Upper lobe of left lung (tissue), 6 donors: ENCODE measurements around the gene KSR2. TPM values are rescaled to one million over a fixed set of nuclear protein-coding genes. Genes with fewer than 3 reads are reported as not detected.
"Not testable (repeated sequence)": the region's sequence is repeated elsewhere in the genome, so short reads cannot be mapped to it uniquely, and the experiment has no call there.

Experiments used
- ATAC-seq, 2 donors: fragments of 200-7000 bp; cut with Tn5 transposase; one replicate each; pipeline ENCODE4 v1.9.1; 2022; ENCODE audit warnings: mild to moderate bottlenecking in 2 of 2, moderate library complexity in 2 of 2; ENCODE audit not compliant: low FRiP score in 2 of 2
- DNase-seq, 2 donors: peaks; one replicate each; pipeline ENCODE4 v3.0.0-alpha.2; 2019 to 2020
- H3K27ac ChIP-seq, 4 donors: fragments of 200-600 bp; sonication (generic); one replicate each; pipeline ENCODE4 v1.5.1; 2016 to 2019
- H3K27me3 ChIP-seq, 4 donors: fragments of 200-600 bp; sonication (generic); one replicate each; pipeline ENCODE4 v1.5.1; 2017 to 2019
- H3K36me3 ChIP-seq, 4 donors: fragments of 200-600 bp; sonication (generic); one replicate each; pipeline ENCODE4 v1.5.1; 2016 to 2019
- H3K4me1 ChIP-seq, 4 donors: fragments of 200-600 bp; sonication (generic); one replicate each; pipeline ENCODE4 v1.5.1; 2018 to 2019
- H3K4me3 ChIP-seq, 4 donors: fragments of 200-600 bp; sonication (generic); one replicate each; pipeline ENCODE4 v1.5.1; 2017 to 2019; ENCODE audit warnings: mild to moderate bottlenecking in 2 of 4, moderate library complexity in 1 of 4
- H3K9me3 ChIP-seq, 4 donors: fragments of 200-600 bp; sonication (generic); one replicate each; pipeline ENCODE4 v1.5.1; 2018 to 2019
- EP300 ChIP-seq, 4 donors: sonication (generic); formaldehyde crosslinking; IDR thresholded peaks; one replicate each; pipeline ENCODE4 v1.5.1; 2017; ENCODE audit warnings: antibody characterized with exemption in 4 of 4, control low read depth in 2 of 4
- POLR2A ChIP-seq, 4 donors: fragments of 450-650 bp; IDR thresholded peaks; one replicate each; pipeline ENCODE4 v1.5.1; 2016 to 2017; ENCODE audit warnings: antibody characterized with exemption in 4 of 4, mild to moderate bottlenecking in 2 of 4
- POLR2AphosphoS5 ChIP-seq, 2 donors: sonication (generic); formaldehyde crosslinking; IDR thresholded peaks; one replicate each; pipeline ENCODE4 v1.5.1; 2017; ENCODE audit warnings: antibody characterized with exemption in 2 of 2
- WGBS, 2 donors: methylation state at CpG; one replicate each; pipeline ENCODE4 v1.1.5; 2017 to 2018; 5-methylcytosine and 5-hydroxymethylcytosine counted together
- total RNA-seq, 6 donors: library from RNA; depleted of rRNA in 4 of 6; stranded (reverse); fragments of >200 nt in 4 of 6; gene quantifications; one replicate each; pipeline versions ENCODE4 v1.1.0 to v1.2.1, GENCODE V29; 2016 to 2021
- TF ChIP-seq, protein P1 (sequence below), 6 experiments: fragments of 450-650 bp in 4 of 6; fragments of 200-600 bp in 2 of 6; sonication (generic) in 2 of 6; IDR thresholded peaks; one replicate each; pipeline ENCODE4 v1.5.1; 2016 to 2019; ENCODE audit warnings: antibody characterized with exemption in 6 of 6
- donor health status: DM: no; HTN: no; CAD: no; lungs with moderate emphysema.
- donor health status: DM: no; HTN: yes; CAD: no; lungs with severe emphysema.

The KSR2 gene
- total RNA-seq, 6 donors from 2014 or later: 0.30 to 3.2 (median 0.85) TPM

DNA sequence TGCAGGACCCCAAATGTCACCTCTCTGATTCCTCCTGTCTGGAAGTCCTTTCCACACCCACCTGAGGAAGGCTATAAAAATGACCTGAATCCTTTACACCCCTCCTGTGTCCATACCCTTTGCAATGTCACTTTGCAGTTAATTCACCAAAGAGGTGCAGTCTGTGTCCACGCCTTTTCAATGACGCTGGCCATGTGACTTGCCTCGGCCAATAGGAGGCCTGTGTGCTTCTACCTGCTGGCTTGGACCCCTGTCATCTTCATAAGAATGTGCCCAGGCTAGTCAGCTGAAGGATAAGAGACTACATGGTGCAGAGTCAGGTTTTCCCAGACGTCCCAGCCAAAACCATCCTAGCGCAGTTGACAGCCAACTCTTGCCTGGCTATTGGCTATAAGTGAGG lies 101.4 kb downstream of the KSR2 start:
- Histone ChIP-seq H3K4me3 (no peak overlapping the region), H3K36me3 (no peaks in the 10 kb centered on the region), H3K27ac (no peak overlapping the region), H3K4me1 (no peaks in the 10 kb centered on the region), H3K9me3 (no peaks in the 10 kb centered on the region), H3K27me3 (no peaks in the 10 kb centered on the region)
- ATAC-seq (no peak), DNase-seq (no peak)
- TF ChIP-seq, protein P1, sequence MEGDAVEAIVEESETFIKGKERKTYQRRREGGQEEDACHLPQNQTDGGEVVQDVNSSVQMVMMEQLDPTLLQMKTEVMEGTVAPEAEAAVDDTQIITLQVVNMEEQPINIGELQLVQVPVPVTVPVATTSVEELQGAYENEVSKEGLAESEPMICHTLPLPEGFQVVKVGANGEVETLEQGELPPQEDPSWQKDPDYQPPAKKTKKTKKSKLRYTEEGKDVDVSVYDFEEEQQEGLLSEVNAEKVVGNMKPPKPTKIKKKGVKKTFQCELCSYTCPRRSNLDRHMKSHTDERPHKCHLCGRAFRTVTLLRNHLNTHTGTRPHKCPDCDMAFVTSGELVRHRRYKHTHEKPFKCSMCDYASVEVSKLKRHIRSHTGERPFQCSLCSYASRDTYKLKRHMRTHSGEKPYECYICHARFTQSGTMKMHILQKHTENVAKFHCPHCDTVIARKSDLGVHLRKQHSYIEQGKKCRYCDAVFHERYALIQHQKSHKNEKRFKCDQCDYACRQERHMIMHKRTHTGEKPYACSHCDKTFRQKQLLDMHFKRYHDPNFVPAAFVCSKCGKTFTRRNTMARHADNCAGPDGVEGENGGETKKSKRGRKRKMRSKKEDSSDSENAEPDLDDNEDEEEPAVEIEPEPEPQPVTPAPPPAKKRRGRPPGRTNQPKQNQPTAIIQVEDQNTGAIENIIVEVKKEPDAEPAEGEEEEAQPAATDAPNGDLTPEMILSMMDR (IDR thresholded peaks at IDR 0.05): no peak
- TF ChIP-seq POLR2A (IDR thresholded peaks at IDR 0.05) (no peak), EP300 (IDR thresholded peaks at IDR 0.05) (no peak), POLR2AphosphoS5 (IDR thresholded peaks at IDR 0.05) (no peak)
- WGBS, 2 donors: 89 to 93% methylated on average over 4 of the region's 5 CpGs

DNA sequence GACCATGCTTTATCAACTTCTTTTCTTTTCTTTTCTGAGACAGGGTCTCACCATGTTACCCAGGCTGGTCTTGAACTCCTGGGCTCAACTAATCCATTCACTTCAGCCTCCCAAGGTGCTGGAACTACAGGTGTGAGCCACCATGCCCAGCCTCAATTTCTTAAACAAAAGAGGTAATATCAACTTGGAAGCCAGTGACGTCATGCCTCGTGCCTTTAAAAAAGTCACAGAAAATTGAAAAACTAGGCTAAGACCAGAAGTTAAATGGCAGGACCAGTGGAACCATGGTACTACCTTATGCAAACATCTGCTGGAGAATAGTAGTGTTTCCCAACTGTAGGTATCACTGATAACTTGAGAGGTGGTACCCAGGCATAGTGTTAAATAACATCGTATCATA lies 103.3 kb downstream of the KSR2 start:
- WGBS, 2 donors: 88 to 91% methylated on average over 3 of the region's 3 CpGs
- DNase-seq (no peak), ATAC-seq (no peak)
- Histone ChIP-seq H3K36me3 (no peaks in the 10 kb centered on the region), H3K9me3 (no peaks in the 10 kb centered on the region), H3K27ac (no peak overlapping the region), H3K4me1 (no peaks in the 10 kb centered on the region), H3K27me3 (no peaks in the 10 kb centered on the region), H3K4me3 (no peak overlapping the region)
- TF ChIP-seq POLR2AphosphoS5 (IDR thresholded peaks at IDR 0.05): no peak
- TF ChIP-seq EP300 (IDR thresholded peaks at IDR 0.05): no peak
- TF ChIP-seq, protein P1 (IDR thresholded peaks at IDR 0.05): no peak
- TF ChIP-seq POLR2A (IDR thresholded peaks at IDR 0.05): no peak

DNA sequence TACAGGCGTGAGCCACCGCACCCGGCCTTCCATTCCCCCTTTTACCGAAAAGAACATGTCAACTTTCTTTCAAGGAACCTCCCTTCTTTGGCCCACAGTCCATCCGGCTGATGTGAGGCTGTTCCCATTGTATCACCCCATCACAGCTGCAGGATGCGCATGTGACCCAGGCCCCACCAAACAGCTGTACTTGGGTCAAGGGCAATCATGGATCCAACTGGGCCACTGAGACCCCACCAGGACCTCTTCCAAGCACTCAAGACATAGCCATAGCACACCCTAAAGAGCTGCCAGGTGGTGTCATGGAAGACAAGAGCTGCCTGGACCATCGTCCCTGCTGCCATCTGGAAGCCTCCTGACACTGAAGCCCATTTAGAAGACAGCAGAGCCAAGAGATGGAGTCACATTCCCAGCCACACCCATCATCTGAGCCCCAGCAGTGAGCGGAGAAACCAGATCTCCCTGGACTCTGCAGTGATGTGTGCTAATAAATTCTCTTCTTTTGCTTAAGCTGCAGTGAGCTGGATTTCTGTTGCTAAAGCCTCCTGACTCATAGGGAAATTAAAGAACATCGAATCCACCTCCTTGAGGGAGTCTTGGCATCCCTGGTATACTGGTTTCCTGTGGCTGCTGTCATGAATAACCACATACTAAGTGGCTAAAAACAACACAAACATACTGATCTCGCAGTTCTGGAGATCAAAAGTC lies 105.6 kb downstream of the KSR2 start:
- DNase-seq (no peak), ATAC-seq (peak; percentile 4 to 60)
- 89 to 92% methylated on average over 8 to 10 of the region's 10 CpGs for WGBS, 2 donors
- Histone ChIP-seq H3K9me3 (no peaks in the 10 kb centered on the region), H3K4me3 (no peak overlapping the region), H3K4me1 (no peaks in the 10 kb centered on the region), H3K36me3 (no peaks in the 10 kb centered on the region), H3K27ac (no peak overlapping the region), H3K27me3 (no peaks in the 10 kb centered on the region)
- no peak for TF ChIP-seq POLR2A (IDR thresholded peaks at IDR 0.05)
- TF ChIP-seq, protein P1 (IDR thresholded peaks at IDR 0.05): no peak
- TF ChIP-seq POLR2AphosphoS5 (IDR thresholded peaks at IDR 0.05): no peak
- TF ChIP-seq EP300 (IDR thresholded peaks at IDR 0.05): no peak

DNA sequence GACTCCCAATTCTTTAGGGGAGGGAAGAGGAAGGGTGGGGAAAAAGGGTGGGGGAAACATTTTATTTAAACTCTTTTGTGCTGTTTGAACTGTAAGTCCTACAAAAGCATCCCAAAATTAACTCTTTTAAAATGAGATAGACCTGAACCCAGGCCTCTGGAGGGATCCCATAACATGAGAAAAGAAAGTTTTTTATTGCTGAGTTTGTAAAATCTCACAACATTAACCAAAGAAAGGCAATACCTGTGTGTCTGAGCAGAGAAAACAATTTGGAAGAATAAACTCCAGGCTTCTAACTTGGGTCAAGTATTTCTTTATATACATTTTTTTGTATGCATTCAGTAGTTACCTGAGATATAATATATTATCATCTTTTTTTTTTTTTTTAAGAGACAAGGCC lies 107.1 kb downstream of the KSR2 start:
- H3K36me3 ChIP-seq: no peaks in the 10 kb centered on the region
- no peak overlapping the region for H3K27ac ChIP-seq
- H3K4me1 ChIP-seq: no peaks in the 10 kb centered on the region
- DNase-seq (no peak), ATAC-seq (no peak)
- no peak for TF ChIP-seq POLR2A (IDR thresholded peaks at IDR 0.05)
- TF ChIP-seq EP300 (IDR thresholded peaks at IDR 0.05): no peak
- TF ChIP-seq, protein P1 (IDR thresholded peaks at IDR 0.05): no peak
- no peak for TF ChIP-seq POLR2AphosphoS5 (IDR thresholded peaks at IDR 0.05)
- H3K4me3 ChIP-seq: no peak overlapping the region
- H3K9me3 ChIP-seq: no peaks in the 10 kb centered on the region
- no peaks in the 10 kb centered on the region for H3K27me3 ChIP-seq

DNA sequence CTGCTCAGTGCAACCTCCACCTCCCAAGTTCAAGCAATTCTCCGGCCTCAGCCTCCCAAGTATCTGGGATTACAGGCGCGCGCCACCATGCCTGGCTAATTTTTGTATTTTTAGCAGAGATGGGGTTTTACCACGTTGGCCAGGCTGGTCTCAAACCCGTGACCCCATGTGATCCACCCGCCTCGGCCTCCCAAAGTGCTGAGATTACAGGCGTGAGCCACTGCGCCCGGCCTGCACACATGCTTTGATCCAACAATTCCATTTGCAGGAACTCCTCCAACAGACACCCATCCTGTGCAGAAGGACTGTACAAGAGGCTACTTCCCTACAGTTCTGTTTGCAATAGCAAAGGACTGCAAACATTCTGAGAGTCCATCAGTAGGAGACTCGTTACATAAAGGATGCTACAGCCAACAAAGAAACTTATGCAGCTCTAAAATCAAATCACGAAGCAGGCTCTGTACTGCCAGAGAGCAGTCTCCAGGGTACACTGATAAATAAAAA lies 108.0 kb downstream of the KSR2 start:
- H3K27ac ChIP-seq, H3K4me3 ChIP-seq, H3K27me3 ChIP-seq, ATAC-seq, DNase-seq, H3K9me3 ChIP-seq, H3K4me1 ChIP-seq, H3K36me3 ChIP-seq: not testable (repeated sequence)
- 66 to 75% methylated on average over 13 of the region's 13 CpGs for WGBS, 2 donors
